Brain microvascular endothelial cell (primary cell): ENCODE results near the gene PRRT4.
A peak's percentile ranks its signal among the peaks of the same experiment; 100 is the strongest.

ENCODE experiments used
- DNase-seq: peaks from one replicate; pipeline ENCODE4 v3.0.0-alpha.2; 2020
- H3K27ac ChIP-seq: fragments of 250-450 bp; sonication (Bioruptor Pico); 2 replicates; pipeline ENCODE4 v1.5.1; 2020; ENCODE audit warnings: mild to moderate bottlenecking, moderate library complexity
- H3K27me3 ChIP-seq: fragments of 250-450 bp; sonication (Bioruptor Pico); replicated peaks from 2 replicates; pipeline ENCODE4 v1.5.1; 2020; ENCODE audit warnings: mild to moderate bottlenecking
- H3K36me3 ChIP-seq: fragments of 250-450 bp; sonication (Bioruptor Pico); replicated peaks from 2 replicates; pipeline ENCODE4 v1.5.1; 2020; ENCODE audit warnings: mild to moderate bottlenecking
- H3K4me3 ChIP-seq: 2 replicates; pipeline ENCODE4 v1.5.1; 2011; ENCODE audit warnings: low read depth, mild to moderate bottlenecking, control low read depth, low read length, moderate library complexity
- in situ Hi-C: cut with HindIII; loops from 2 replicates; pipeline ENCODE4 v1.10.0; 2017; ENCODE audit warnings: low sequenced_read_pairs, low pct_ligation_motif_present
- TF ChIP-seq, protein P1 (sequence below): IDR thresholded peaks from 2 replicates; pipeline ENCODE4 v1.5.1; 2011; ENCODE audit warnings: low read depth, mild to moderate bottlenecking, moderate library complexity, low read length, control low read depth, inconsistent platforms; ENCODE audit errors: missing control alignments

The PRRT4 gene

DNA sequence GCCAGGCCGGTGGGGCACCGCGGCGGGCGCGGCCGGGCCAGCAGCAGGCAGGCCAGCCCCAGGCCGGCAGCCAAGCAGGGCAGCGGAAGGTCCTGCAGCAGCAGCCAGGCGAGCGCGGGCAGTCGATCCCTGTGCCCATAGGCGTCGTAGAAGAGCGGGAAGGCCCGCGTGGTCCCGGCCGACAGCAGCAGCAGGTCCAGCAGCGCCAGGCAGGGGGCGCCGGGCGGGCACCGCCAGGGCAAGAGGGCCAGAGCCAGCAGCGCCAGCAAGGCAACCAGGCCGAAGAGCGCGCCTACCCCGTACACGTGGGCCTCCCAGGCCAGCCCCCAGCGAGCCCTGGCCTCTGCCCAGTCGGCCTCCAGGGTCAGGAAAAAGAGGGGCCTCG lies 9.3 kb downstream of the PRRT4 start:
- DNase-seq = no peak
- no peak overlapping the region for H3K27ac ChIP-seq
- no peaks in the 10 kb centered on the region for H3K36me3 ChIP-seq
- TF ChIP-seq, protein P1, sequence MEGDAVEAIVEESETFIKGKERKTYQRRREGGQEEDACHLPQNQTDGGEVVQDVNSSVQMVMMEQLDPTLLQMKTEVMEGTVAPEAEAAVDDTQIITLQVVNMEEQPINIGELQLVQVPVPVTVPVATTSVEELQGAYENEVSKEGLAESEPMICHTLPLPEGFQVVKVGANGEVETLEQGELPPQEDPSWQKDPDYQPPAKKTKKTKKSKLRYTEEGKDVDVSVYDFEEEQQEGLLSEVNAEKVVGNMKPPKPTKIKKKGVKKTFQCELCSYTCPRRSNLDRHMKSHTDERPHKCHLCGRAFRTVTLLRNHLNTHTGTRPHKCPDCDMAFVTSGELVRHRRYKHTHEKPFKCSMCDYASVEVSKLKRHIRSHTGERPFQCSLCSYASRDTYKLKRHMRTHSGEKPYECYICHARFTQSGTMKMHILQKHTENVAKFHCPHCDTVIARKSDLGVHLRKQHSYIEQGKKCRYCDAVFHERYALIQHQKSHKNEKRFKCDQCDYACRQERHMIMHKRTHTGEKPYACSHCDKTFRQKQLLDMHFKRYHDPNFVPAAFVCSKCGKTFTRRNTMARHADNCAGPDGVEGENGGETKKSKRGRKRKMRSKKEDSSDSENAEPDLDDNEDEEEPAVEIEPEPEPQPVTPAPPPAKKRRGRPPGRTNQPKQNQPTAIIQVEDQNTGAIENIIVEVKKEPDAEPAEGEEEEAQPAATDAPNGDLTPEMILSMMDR = peak; percentile 49
- in situ Hi-C loops = no loop called here
- H3K27me3 ChIP-seq = peaks cover 61% of the 10 kb centered on the region
- H3K4me3 ChIP-seq = no peak overlapping the region

DNA sequence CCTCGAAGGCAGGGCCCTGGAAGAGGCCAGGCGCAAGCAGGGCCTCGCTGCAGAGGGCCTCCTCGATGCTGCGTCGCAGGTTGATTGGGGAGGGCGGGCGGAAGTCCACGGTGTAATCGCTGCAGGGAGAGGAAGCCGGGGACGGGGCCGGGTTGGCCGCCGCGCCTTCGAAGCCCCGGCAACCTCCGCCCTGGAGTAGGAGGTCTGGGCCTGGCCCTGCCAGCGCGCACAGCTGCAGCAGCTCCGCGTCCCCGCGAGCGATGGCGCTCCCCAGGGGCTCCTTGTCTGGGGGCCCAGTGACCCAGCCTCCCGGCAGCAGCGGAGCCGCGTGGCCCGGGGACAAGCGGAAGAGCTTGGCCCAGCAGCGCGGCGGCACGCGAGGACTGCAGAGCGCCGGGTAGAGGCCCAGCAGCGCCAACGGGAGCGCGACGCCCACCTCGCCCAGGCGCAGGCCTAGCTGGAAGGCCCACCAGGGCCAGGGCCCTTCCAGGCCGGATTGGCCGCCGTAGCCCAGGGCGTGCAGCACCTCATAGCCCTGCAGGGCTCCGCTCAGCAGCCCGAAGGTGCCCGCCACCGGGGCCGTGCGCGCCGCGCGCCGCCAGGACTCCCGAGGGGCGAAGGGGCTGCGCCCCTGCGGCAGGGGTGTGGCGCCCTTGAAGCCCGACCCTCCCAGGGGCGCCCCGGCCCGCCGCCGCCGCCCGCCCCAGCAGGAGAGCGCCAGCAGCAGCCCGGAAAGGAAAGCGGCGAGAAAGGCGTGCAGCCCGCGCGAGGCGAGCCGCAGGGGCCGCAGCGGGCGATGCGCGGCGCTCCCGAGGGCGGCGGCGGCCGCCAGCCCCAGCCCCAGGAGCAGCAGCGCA lies 10.0 kb downstream of the PRRT4 start:
- H3K36me3 ChIP-seq = no peaks in the 10 kb centered on the region
- TF ChIP-seq, protein P1 = no peak
- peaks cover 59% of the 10 kb centered on the region for H3K27me3 ChIP-seq
- no peak overlapping the region for H3K27ac ChIP-seq
- DNase-seq = no peak
- in situ Hi-C loops = no loop called here
- no peak overlapping the region for H3K4me3 ChIP-seq

- no peak overlapping the region for H3K27ac ChIP-seq
- H3K4me3 ChIP-seq = no peak overlapping the region
- TF ChIP-seq, protein P1 = no peak
- in situ Hi-C loops = no loop called here
- H3K36me3 ChIP-seq = no peaks in the 10 kb centered on the region
- no peak for DNase-seq
- peaks cover 59% of the 10 kb centered on the region for H3K27me3 ChIP-seq
Measured at GRCh38 chr7:128350708-128351295, 10.7 kb downstream of the PRRT4 start.

DNA sequence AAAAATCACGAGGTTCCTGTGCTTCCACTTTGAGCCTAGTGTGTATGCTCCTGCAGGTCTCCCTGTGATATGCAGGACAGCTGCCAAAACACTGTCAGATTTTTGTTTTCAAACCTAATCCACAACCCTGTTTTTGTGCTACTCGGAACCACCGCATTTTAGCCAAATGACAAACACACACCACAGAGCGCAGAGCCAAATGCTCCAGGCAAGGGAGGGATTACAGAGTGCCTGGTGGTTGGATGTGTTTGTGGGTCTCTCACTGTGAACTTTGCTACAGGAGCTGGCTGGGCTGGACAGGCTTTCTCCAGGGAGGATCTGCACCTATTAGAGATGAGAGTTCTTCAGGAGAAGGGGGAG lies 12.0 kb downstream of the PRRT4 start:
- Histone ChIP-seq H3K4me3 (no peak overlapping the region), H3K27me3 (peaks cover 54% of the 10 kb centered on the region), H3K27ac (no peak overlapping the region), H3K36me3 (no peaks in the 10 kb centered on the region)
- TF ChIP-seq, protein P1 = no peak
- in situ Hi-C loops = no loop called here
- no peak for DNase-seq

GRCh38 chr7:128347647-128348097 lies 13.8 kb downstream of the PRRT4 start:
- Histone ChIP-seq H3K27ac (no peak overlapping the region), H3K4me3 (no peak overlapping the region), H3K27me3 (peaks cover 37% of the 10 kb centered on the region), H3K36me3 (no peaks in the 10 kb centered on the region)
- peak; percentile 49 for DNase-seq
- TF ChIP-seq, protein P1 = peak; percentile 78
- in situ Hi-C loops = no loop called here

DNA sequence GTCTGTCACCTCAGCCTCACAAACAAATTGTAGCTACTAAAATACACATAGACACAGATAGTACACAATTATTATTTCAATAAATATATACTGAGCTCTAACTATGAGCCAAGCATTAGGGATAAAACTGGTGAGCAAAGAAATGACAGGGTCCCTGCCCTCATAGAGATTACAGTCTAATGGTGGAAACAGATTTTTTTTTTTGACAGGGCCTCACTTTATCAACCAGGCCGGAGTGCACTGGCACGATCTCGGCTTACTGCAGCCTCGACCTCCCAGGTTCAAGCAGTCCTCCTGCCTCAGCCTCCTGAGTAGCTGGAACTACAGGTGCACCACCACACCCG lies 17.1 kb downstream of the PRRT4 start:
- peaks cover 6% of the 10 kb centered on the region for H3K27me3 ChIP-seq
- H3K4me3 ChIP-seq = no peak overlapping the region
- in situ Hi-C loops = no loop called here
- H3K27ac ChIP-seq = no peak overlapping the region
- H3K36me3 ChIP-seq = no peaks in the 10 kb centered on the region
- no peak for DNase-seq
- TF ChIP-seq, protein P1 = no peak
